Measurements from ENCODE around the gene SLC25A25.
A peak's percentile ranks its signal among the peaks of the same experiment; 100 is the strongest.

Gene SLC25A25

DNA sequence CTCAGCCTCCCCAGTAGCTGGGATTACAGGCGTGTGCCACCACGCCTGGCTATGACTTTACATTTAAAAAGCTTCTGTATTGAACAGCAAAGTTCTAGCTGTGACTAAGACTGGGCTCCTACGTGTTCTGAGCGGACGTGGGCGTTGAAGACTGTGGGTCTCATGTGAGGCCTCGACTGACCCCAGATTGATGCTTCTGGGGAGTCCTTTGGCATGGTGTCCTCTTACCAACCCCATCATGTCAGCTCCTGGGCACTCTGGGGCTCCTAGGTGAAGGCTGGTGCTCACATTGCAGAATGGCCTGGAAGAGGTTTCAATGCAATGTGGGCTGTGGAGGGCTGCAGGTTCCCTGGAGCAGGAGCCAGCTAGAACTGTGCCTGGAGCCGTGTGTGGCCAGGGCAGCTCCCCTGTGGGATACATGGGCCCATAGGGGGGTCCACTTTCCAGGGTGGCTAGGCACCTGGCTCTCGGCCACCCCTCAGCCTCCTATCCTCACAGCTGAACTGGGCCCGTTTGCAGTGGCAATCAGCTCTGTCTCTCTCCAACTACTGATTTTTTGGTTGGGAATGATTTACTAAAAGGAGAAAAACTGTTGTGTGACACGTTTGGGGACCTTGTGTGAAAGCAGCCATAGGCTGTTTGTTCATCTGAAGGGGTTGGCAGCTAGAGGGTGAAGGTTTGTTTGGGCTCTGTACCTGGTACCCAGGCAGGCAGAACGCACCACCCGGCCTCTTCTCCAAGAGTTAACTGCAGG is 29.7 kb downstream of the SLC25A25 start:
- TF ChIP-seq, protein P1, sequence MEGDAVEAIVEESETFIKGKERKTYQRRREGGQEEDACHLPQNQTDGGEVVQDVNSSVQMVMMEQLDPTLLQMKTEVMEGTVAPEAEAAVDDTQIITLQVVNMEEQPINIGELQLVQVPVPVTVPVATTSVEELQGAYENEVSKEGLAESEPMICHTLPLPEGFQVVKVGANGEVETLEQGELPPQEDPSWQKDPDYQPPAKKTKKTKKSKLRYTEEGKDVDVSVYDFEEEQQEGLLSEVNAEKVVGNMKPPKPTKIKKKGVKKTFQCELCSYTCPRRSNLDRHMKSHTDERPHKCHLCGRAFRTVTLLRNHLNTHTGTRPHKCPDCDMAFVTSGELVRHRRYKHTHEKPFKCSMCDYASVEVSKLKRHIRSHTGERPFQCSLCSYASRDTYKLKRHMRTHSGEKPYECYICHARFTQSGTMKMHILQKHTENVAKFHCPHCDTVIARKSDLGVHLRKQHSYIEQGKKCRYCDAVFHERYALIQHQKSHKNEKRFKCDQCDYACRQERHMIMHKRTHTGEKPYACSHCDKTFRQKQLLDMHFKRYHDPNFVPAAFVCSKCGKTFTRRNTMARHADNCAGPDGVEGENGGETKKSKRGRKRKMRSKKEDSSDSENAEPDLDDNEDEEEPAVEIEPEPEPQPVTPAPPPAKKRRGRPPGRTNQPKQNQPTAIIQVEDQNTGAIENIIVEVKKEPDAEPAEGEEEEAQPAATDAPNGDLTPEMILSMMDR (IDR thresholded peaks at IDR 0.05; ENCODE audit: low read depth, low read length, missing control alignments): no peak
- no peak for DNase-seq (ENCODE audit: extremely low read depth, low read depth)
- peak overlapping the region; percentile 82; the same call in 1 of the 2 replicates for H3K4me3 ChIP-seq (replicated peaks; ENCODE audit: low read depth, low read length)

DNA sequence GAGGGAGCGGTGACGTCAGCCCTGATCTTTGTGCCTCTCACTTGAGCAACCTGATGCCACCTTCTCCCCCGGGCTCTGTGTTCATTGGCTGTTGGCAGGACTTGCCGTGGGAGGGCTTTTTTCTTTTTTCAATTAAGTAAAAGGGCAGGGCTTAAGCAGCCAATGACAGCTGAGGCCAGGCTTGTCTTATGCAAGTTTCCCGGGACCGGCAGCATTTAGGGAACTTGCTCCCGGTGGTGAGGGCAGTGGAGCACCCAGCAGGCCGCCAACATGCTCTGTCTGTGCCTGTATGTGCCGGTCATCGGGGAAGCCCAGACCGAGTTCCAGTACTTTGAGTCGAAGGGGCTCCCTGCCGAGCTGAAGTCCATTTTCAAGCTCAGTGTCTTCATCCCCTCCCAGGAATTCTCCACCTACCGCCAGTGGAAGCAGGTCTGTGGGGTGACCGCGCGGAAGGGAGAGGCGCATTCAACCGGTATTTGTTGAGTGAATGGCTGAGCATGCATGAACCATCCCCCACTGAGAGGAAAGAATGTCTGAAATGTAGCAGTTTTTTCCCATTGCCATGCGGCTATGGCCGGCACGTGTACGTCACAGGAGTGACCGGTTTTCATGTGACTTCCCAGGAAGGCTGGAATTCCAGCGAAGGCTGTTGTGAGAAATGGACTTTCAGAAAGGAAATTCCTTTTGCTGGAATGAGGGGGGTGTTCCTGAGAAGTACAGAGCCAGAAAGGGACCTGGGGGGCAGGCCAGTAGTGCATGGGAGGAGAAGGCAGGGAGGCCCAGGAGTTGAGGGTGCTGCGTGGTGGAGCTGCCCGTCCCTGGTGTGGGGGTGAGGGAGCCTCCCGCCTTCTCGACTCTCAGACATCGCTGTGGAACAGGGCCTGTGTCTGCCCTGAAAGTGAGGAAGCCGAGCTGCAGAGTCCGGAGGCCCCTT is 30.5 kb downstream of the SLC25A25 start:
- TF ChIP-seq, protein P1 (IDR thresholded peaks at IDR 0.05; ENCODE audit: low read depth, low read length, missing control alignments): no peak
- DNase-seq (ENCODE audit: extremely low read depth, low read depth): peak; percentile 93
- peak overlapping the region; percentile 82 for H3K4me3 ChIP-seq (replicated peaks; ENCODE audit: low read depth, low read length)

DNA sequence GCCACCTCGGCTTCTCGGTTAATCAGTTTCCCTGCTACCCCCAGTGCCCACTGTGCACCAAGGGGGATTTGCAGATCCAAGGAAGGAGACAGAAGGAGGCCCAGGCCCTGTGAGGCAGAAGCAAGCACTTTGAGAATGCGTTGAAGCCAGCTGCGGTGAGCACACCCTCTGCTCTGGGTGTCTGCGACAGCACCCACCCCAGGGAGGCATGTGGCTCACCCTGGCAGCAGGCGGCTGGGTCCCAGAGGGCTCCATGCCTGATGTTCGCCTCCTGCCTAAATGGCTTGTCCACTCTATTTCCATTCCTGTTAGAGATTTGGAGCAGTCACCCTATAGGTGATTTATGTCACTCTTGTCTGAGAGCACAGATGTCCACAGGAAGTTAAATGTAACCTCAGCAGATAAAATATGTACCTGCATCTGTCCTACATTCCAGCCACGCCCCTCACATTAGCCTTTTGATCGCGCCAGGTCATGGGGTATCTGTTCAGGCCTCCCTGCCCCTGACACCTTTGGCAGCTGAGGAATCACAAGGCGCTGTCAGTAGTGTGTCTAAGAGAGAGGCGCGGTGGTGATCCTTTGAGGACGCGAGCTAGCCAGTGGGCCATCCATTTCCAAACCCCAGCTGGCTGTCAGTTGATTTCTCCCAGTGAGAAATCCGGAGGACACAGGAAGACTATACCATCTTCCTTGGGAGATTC is 31.3 kb downstream of the SLC25A25 start:
- no peak for DNase-seq (ENCODE audit: extremely low read depth, low read depth)
- TF ChIP-seq, protein P1 (IDR thresholded peaks at IDR 0.05; ENCODE audit: low read depth, low read length, missing control alignments): no peak
- peak overlapping the region; percentile 82 for H3K4me3 ChIP-seq (replicated peaks; ENCODE audit: low read depth, low read length)

DNA sequence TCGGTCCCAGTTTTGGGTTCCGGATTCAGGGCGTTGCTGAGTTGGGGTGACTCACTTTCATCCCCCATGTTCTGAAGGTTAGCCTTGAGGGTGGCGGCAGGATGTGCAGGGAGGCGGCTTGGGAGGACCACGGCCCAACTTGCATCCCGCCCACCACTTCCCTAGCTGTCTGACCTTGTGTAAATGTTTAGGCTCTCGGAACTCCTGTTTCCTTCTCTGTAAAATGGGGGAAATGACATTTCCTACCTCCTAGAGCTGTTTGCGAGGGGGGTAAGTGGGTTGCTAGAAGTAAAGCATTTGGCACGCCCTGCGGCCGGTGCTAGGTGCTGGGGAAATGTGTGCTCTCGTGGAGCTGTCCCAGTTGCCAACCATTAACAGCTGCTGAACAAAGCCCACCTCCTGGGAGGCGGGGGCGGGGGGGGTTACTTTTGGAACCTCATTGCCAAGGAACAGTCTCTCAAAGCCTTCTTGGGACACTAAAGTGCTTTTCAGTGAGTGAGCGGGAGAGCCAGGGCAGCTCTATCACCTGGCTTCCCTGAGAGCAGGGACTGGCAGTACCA is 32.0 kb downstream of the SLC25A25 start:
- H3K4me3 ChIP-seq (replicated peaks; ENCODE audit: low read depth, low read length): peak overlapping the region; percentile 82
- TF ChIP-seq, protein P1 (IDR thresholded peaks at IDR 0.05; ENCODE audit: low read depth, low read length, missing control alignments): no peak
- no peak for DNase-seq (ENCODE audit: extremely low read depth, low read depth)

DNA sequence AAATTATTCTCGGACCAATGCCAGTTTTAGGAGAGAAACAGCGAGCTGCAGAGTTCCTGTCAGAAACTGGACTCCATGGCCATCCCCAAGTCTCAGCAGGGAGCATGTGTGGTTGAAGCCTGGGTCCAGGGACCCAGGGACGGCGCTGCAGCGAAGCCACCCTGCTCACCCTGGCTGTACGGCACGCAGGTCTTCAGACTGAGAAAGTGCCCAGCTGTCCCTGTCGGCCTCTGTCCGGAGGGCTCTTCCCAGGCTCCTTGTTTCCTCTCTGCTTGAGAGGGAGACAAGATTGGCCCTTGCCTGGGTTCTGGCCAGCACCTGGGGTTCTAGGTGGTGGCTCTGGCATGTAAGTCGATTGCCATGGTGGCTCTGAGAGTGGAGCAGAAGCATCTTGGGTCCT is 32.5 kb downstream of the SLC25A25 start:
- DNase-seq (ENCODE audit: extremely low read depth, low read depth): no peak
- H3K4me3 ChIP-seq (replicated peaks; ENCODE audit: low read depth, low read length): peak overlapping the region; percentile 82
- TF ChIP-seq, protein P1 (IDR thresholded peaks at IDR 0.05; ENCODE audit: low read depth, low read length, missing control alignments): no peak

DNA sequence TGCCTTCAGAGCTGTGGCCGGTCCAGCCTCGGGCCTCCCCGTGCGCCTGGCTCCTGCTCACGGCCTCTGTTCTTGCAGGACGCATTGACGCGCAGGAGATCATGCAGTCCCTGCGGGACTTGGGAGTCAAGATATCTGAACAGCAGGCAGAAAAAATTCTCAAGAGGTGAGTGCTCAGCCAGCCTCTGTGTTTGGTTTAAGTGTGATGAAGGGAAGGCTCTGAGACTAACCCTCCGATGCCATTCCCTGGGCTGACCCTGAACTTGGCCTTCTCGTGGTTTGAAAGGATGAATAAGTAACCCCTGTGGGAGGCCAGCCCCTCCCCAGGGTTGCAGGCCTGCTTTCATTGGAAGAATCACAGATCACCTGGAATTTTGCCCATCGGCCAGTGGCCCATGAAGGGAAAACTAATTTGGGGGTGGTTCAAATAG is 33.2 kb downstream of the SLC25A25 start:
- DNase-seq (ENCODE audit: extremely low read depth, low read depth): no peak
- TF ChIP-seq, protein P1 (IDR thresholded peaks at IDR 0.05; ENCODE audit: low read depth, low read length, missing control alignments): no peak
- no peak overlapping the region for H3K4me3 ChIP-seq (replicated peaks; ENCODE audit: low read depth, low read length)
